IMR-90 (cell line): Measurements from ENCODE around the gene ARID5A. TPM values are rescaled to one million over a fixed set of nuclear protein-coding genes. Genes with fewer than 3 reads are reported as not detected.

Experiments
- ATAC-seq: fragments of 200-7000 bp; cut with Tn5 transposase; 2 replicates; pipeline ENCODE4 v1.9.1; 2020; ENCODE audit warnings: low read depth, mild to moderate bottlenecking, moderate library complexity
- BruUV-seq: library from RNA; stranded (reverse); fragments of 400-500 nt; replicated peaks from 2 replicates; lab custom pipeline; 2021; lab: Mats Ljungman, UMichigan
- CTCF ChIA-PET: fragments of 300-600 bp; formaldehyde crosslinking; extraction: SDS; loops from one replicate; lab custom pipeline; 2021; ENCODE audit warnings: antibody characterized with exemption; lab: Yijun Ruan, JAX
- POLR2A ChIA-PET: fragments of 300-600 bp; sonication (Branson Sonifier 250); formaldehyde crosslinking; loops from one replicate; lab custom pipeline; 2022; ENCODE audit warnings: antibody characterized with exemption; ENCODE audit not compliant: unreplicated experiment; lab: Charles Lee
- DNase-seq: peaks from one replicate; pipeline ENCODE4 v3.0.0; 2013
- H2AFZ ChIP-seq: replicated peaks from 2 replicates; pipeline ENCODE3; 2013; ENCODE audit warnings: low read length, mild to moderate bottlenecking; ENCODE audit not compliant: poor library complexity
- H2AK5ac ChIP-seq: 2 replicates; pipeline ENCODE4 v1.6.1; 2013; ENCODE audit warnings: low read depth, low read length, inconsistent platforms
- H2AK9ac ChIP-seq: replicated peaks from 2 replicates; pipeline ENCODE3; 2013; ENCODE audit warnings: mild to moderate bottlenecking, low read depth, low read length, moderate library complexity; ENCODE audit not compliant: poor library complexity
- H2BK120ac ChIP-seq: 2 replicates; pipeline ENCODE4 v1.6.1; 2013; ENCODE audit warnings: low read depth, low read length, inconsistent platforms
- H2BK15ac ChIP-seq: 3 replicates; pipeline ENCODE4 v1.6.1; 2013; ENCODE audit warnings: low read depth, low read length, inconsistent platforms
- H2BK20ac ChIP-seq: 2 replicates; pipeline ENCODE4 v1.6.1; 2013; ENCODE audit warnings: low read depth, mild to moderate bottlenecking, inconsistent platforms, low read length, moderate library complexity
- H2BK5ac ChIP-seq: 2 replicates; pipeline ENCODE4 v1.6.1; 2013; ENCODE audit warnings: mild to moderate bottlenecking, low read depth, low read length, inconsistent platforms; ENCODE audit not compliant: poor library complexity, severe bottlenecking
- H3K14ac ChIP-seq: replicated peaks from 2 replicates; pipeline ENCODE4 v1.6.1; 2013; ENCODE audit warnings: low read depth, low read length, inconsistent platforms
- H3K18ac ChIP-seq: 2 replicates; pipeline ENCODE4 v1.6.1; 2013; ENCODE audit warnings: low read depth, low read length, control low read depth
- H3K23ac ChIP-seq: 2 replicates; pipeline ENCODE4 v1.6.1; 2013; ENCODE audit warnings: low read depth, low read length, inconsistent platforms
- H3K27ac ChIP-seq: 2 replicates; pipeline ENCODE4 v1.5.1; 2013; ENCODE audit warnings: mild to moderate bottlenecking, control low read depth, low read length; ENCODE audit not compliant: insufficient read depth
- H3K27me3 ChIP-seq: 2 replicates; pipeline ENCODE4 v1.6.1; 2013; ENCODE audit warnings: low read length; ENCODE audit not compliant: control insufficient read depth, insufficient read depth
- H3K36me3 ChIP-seq: 2 replicates; pipeline ENCODE4 v1.6.1; 2013; ENCODE audit warnings: low read length, mixed read lengths; ENCODE audit not compliant: control insufficient read depth, insufficient read depth
- H3K4ac ChIP-seq: 2 replicates; pipeline ENCODE4 v1.6.1; 2013; ENCODE audit warnings: low read depth, low read length, inconsistent platforms
- H3K4me1 ChIP-seq: 2 replicates; pipeline ENCODE4 v1.6.1; 2013; ENCODE audit warnings: low read length, mixed read lengths; ENCODE audit not compliant: control insufficient read depth, insufficient read depth
- H3K4me2 ChIP-seq: 2 replicates; pipeline ENCODE4 v1.6.1; 2013; ENCODE audit warnings: low read depth, mild to moderate bottlenecking, control low read depth, low read length, moderate library complexity
- H3K4me3 ChIP-seq: 2 replicates; pipeline ENCODE4 v1.5.1; 2013; ENCODE audit warnings: low read depth, mild to moderate bottlenecking, control low read depth, low read length, moderate library complexity; ENCODE audit not compliant: insufficient read depth
- H3K56ac ChIP-seq: 2 replicates; pipeline ENCODE4 v1.6.1; 2013; ENCODE audit warnings: low read length, inconsistent platforms; ENCODE audit not compliant: insufficient read depth; ENCODE audit errors: extremely low read depth
- H3K79me1 ChIP-seq, 2 experiments: 2 replicates each; pipeline ENCODE4 v1.6.1; 2013; ENCODE audit warnings: low read length in 2 of 2, inconsistent platforms in 1 of 2, low read depth in 1 of 2
- H3K9ac ChIP-seq: 2 replicates; pipeline ENCODE4 v1.6.1; 2013; ENCODE audit warnings: low read depth, low read length, control low read depth
- H3K9me1 ChIP-seq: 2 replicates; pipeline ENCODE4 v1.6.1; 2013; ENCODE audit warnings: low read length, inconsistent platforms; ENCODE audit not compliant: insufficient read depth
- H3K9me3 ChIP-seq: 2 replicates; pipeline ENCODE4 v1.6.1; 2013; ENCODE audit warnings: low read length; ENCODE audit not compliant: control insufficient read depth, insufficient read depth
- H4K20me1 ChIP-seq: 2 replicates; pipeline ENCODE4 v1.6.1; 2013; ENCODE audit warnings: low read length, inconsistent platforms; ENCODE audit not compliant: insufficient read depth
- H4K5ac ChIP-seq: 2 replicates; pipeline ENCODE4 v1.6.1; 2013; ENCODE audit warnings: mild to moderate bottlenecking, low read depth, low read length, control low read depth
- H4K8ac ChIP-seq, 2 experiments: 2 replicates each; pipeline ENCODE4 v1.6.1; 2013; ENCODE audit warnings: low read depth in 2 of 2, low read length in 2 of 2, control low read depth in 1 of 2, inconsistent platforms in 1 of 2
- H4K91ac ChIP-seq: 2 replicates; pipeline ENCODE4 v1.6.1; 2013; ENCODE audit warnings: low read depth, low read length, inconsistent platforms; ENCODE audit not compliant: insufficient read depth
- MAZ ChIP-seq: IDR thresholded peaks from 2 replicates; pipeline ENCODE4 v1.6.1; 2012; ENCODE audit warnings: low read depth, mild to moderate bottlenecking, low read length, improper control_type of control experiment, moderate library complexity, borderline replicate concordance
- RCOR1 ChIP-seq: IDR thresholded peaks from 2 replicates; pipeline ENCODE4 v1.6.1; 2012; ENCODE audit warnings: mild to moderate bottlenecking, low read length, improper control_type of control experiment; ENCODE audit not compliant: insufficient replicate concordance
- WGBS, 2 experiments: methylation state at CpG; one replicate each; pipeline versions ENCODE4 v1.1.5 to v1.1.7; 2013; ENCODE audit warnings: missing lambda C conversion rate in 2 of 2; ENCODE audit not compliant: insufficient read length in 1 of 2; ENCODE audit errors: extremely low coverage in 2 of 2; 5-methylcytosine and 5-hydroxymethylcytosine counted together
- dilution Hi-C: fragments of 300-500 bp; cut with HindIII; formaldehyde crosslinking; loops from one replicate; pipeline ENCODE4 v1.14.3; 2018; ENCODE audit warnings: low sequenced_read_pairs; ENCODE audit not compliant: unreplicated experiment
- in situ Hi-C: fragments of 300-500 bp; cut with MboI; formaldehyde crosslinking; loops from 3 replicates; pipeline ENCODE4 v1.14.3; 2019; ENCODE audit warnings: low sequenced_read_pairs, inconsistent platforms, mixed read lengths
- intact Hi-C: fragments of 100-400 bp; cut with micrococcal nuclease; formaldehyde crosslinking; loops from 2 replicates; pipeline ENCODE4 v1.10.0; 2022
- polyA plus RNA-seq, 3 experiments: library from polyadenylated mRNA; depleted of rRNA; stranded (reverse); fragments of >200 nt; gene quantifications; 2 replicates each; pipeline ENCODE4 v1.2.3, GENCODE V29; 2012; ENCODE audit warnings: low replicate concordance in 1 of 3
- total RNA-seq: library from RNA; depleted of rRNA; stranded (reverse); fragments of >200 nt; gene quantifications from 2 replicates; pipeline ENCODE4 v1.2.3, GENCODE V29; 2012

ARID5A gene
- total and polyA plus RNA-seq, 2 of the 4 experiments (the other 2 are of a cell fraction), result 2.3 to 6.7 TPM

- peaks cover 5% of the 10 kb centered on the region; the same call in 1 of the 2 replicates for H3K4me1 ChIP-seq
- peaks cover 28% of the 10 kb centered on the region for H3K36me3 ChIP-seq
- no peak overlapping the region for H2BK120ac ChIP-seq
- H2AK5ac ChIP-seq, result no peak overlapping the region
- intact Hi-C loops (no loop called here), in situ Hi-C loops (no loop called here), dilution Hi-C loops (no loop called here)
- no peak overlapping the region for H3K4me3 ChIP-seq
- H3K18ac ChIP-seq, result no peak overlapping the region
- no peak for TF ChIP-seq RCOR1
- TF ChIP-seq MAZ, result no peak
- no CpG with 5 or more reads among the region's 7 CpGs for WGBS, 2 experiments
- H2AFZ ChIP-seq, result no peak overlapping the region
- H3K4ac ChIP-seq, result no peak overlapping the region
- no peak overlapping the region for H3K56ac ChIP-seq
- H2BK15ac ChIP-seq, result no peak overlapping the region
- POLR2A ChIA-PET, result no interaction called here
- no peaks in the 10 kb centered on the region for H3K27me3 ChIP-seq
- H4K20me1 ChIP-seq, result peaks cover 9% of the 10 kb centered on the region
- ATAC-seq, result no peak
- no peaks in the 10 kb centered on the region for H3K9me1 ChIP-seq
- no peak overlapping the region for H4K5ac ChIP-seq
- H3K79me1 ChIP-seq, result peaks cover 15 to 24% of the 10 kb centered on the region in 2 experiments; a peak in 3 of 4 replicates
- no peak for DNase-seq
- no peak overlapping the region for H3K23ac ChIP-seq
- H2AK9ac ChIP-seq, result no peak overlapping the region
- H3K9ac ChIP-seq, result no peak overlapping the region
- H2BK5ac ChIP-seq, result no peak overlapping the region
- CTCF ChIA-PET, result interaction anchor here (0.9 kb wide), 1 partner anchor 555 kb away, joined by 3 read pairs; the partner anchor contains the start of gene ANKRD36C
- no peak overlapping the region for H3K4me2 ChIP-seq
- H4K91ac ChIP-seq, result no peak overlapping the region
- H3K9me3 ChIP-seq, result no peaks in the 10 kb centered on the region
- H3K14ac ChIP-seq, result no peak overlapping the region
- BruUV-seq, result no TSS peak
- no peak overlapping the region for H4K8ac ChIP-seq
- H3K27ac ChIP-seq, result no peak overlapping the region
- no peak overlapping the region for H2BK20ac ChIP-seq
Observed at GRCh38 chr2:96547203-96547641, 10.7 kb downstream of the ARID5A start.
